Bronchial epithelial cell (primary cell): ENCODE results near the gene RAD9A. TPM values are rescaled to one million over a fixed set of nuclear protein-coding genes. Genes with fewer than 3 reads are reported as not detected.

Experiments used
- DNase-seq: peaks from one replicate; pipeline ENCODE4 v3.0.0-alpha.2; 2010; ENCODE audit warnings: low read depth
- FAIRE-seq: peaks from 2 replicates; lab custom pipeline; 2011; peaks lifted over from hg19 to GRCh38; lab: Jason Lieb, UNC
- H3K27me3 ChIP-seq: 2 replicates; pipeline ENCODE4 v1.5.1; 2011; ENCODE audit warnings: low read length; ENCODE audit not compliant: control insufficient read depth, insufficient read depth
- H3K36me3 ChIP-seq: 2 replicates; pipeline ENCODE4 v1.5.1; 2011; ENCODE audit warnings: low read length; ENCODE audit not compliant: control insufficient read depth, insufficient read depth
- H3K4me3 ChIP-seq: 2 replicates; pipeline ENCODE4 v1.5.1; 2011; ENCODE audit warnings: mild to moderate bottlenecking, low read depth, low read length, control low read depth
- CTCF ChIP-seq: IDR thresholded peaks from 2 replicates; pipeline ENCODE4 v1.5.1; 2011; ENCODE audit warnings: mild to moderate bottlenecking, moderate library complexity, low read length, control low read depth, inconsistent platforms; ENCODE audit not compliant: insufficient read depth, severe bottlenecking
- total RNA-seq: library from RNA; depleted of rRNA; stranded (reverse); fragments of >200 nt; gene quantifications from 2 replicates; pipeline ENCODE4 v1.2.1, GENCODE V29; 2014

Gene RAD9A
- total RNA-seq, 1 donor from 2014 or later, result 8.7 TPM

- Histone ChIP-seq H3K36me3 (peaks cover 5% of the 10 kb centered on the region), H3K4me3 (no peak overlapping the region), H3K27me3 (no peaks in the 10 kb centered on the region)
- TF ChIP-seq CTCF, result no peak
- FAIRE-seq (no peak), DNase-seq (no peak)
These were observed 42.8 kb upstream of the RAD9A start for GRCh38 chr11:67349036-67349435.

GRCh38 chr11:67349457-67349856 is 42.3 kb upstream of the RAD9A start:
- no peak for TF ChIP-seq CTCF
- FAIRE-seq (no peak), DNase-seq (no peak)
- Histone ChIP-seq H3K4me3 (no peak overlapping the region), H3K27me3 (no peaks in the 10 kb centered on the region), H3K36me3 (peaks cover 5% of the 10 kb centered on the region)

GRCh38 chr11:67349928-67350465 is 41.8 kb upstream of the RAD9A start:
- TF ChIP-seq CTCF, result no peak

GRCh38 chr11:67351275-67352005 is 40.3 kb upstream of the RAD9A start:
- FAIRE-seq, result no peak
- H3K4me3 ChIP-seq, result no peak overlapping the region

More at GRCh38 chr11:67349928-67350465, 41.8 kb upstream of the RAD9A start:
- H3K27me3 ChIP-seq, result no peaks in the 10 kb centered on the region
- peaks cover 5% of the 10 kb centered on the region for H3K36me3 ChIP-seq
- H3K4me3 ChIP-seq, result no peak overlapping the region
- DNase-seq (no peak), FAIRE-seq (no peak)

GRCh38 chr11:67352546-67353316 is 39.1 kb upstream of the RAD9A start:
- Histone ChIP-seq H3K36me3 (peaks cover 5% of the 10 kb centered on the region), H3K4me3 (peak overlapping the region; percentile 66), H3K27me3 (no peaks in the 10 kb centered on the region)
- FAIRE-seq (no peak), DNase-seq (peak; percentile 36)
- no peak for TF ChIP-seq CTCF

More at GRCh38 chr11:67351275-67352005, 40.3 kb upstream of the RAD9A start:
- peak; percentile 98 for TF ChIP-seq CTCF
- H3K27me3 ChIP-seq, result no peaks in the 10 kb centered on the region
- H3K36me3 ChIP-seq, result peaks cover 5% of the 10 kb centered on the region
- DNase-seq, result peak; percentile 87
